GM21423 (cell line): ENCODE measurements around the gene KLHL17.

Experiments
- ATAC-seq: cut with Tn5 transposase; IDR thresholded peaks from one replicate; pipeline ENCODE4 v1.9.1; 2021; ENCODE audit warnings: mild to moderate bottlenecking, moderate library complexity; ENCODE audit not compliant: unreplicated experiment

Gene KLHL17

DNA sequence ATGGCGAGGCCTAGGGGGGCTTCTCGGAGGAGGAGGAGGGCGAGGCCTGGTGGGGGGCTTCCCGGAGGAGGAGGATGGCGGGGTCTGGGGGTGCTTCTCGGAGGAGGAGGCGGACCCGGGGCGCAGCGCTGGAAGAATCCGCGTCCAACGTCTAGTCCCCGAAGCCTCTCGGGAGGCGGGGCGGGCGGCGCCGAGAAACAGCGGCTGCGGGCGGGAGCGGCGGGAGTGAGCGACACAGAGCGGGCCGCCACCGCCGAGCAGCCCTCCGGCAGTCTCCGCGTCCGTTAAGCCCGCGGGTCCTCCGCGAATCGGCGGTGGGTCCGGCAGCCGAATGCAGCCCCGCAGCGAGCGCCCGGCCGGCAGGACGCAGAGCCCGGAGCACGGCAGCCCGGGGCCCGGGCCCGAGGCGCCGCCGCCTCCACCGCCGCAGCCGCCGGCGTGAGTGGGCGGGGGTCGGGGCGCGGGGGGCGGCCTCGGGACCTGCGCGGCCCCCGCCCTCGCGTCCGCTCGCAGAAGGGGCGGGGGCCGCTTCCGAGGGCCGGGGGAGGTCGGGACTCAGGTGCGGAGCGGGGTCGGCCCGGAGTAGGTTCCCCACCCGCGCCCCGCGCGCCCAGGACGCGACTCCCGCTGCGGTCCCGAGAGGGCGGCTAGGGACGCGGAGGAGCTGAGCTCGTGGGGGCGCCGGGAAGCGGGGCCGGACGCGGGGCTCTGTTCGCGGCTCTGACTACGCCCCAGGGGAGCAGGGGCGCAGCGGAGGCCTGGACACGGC, at the start of gene KLHL17:
Gene KLHL17 (plus strand): TSS at position 222 of the 769 bp plus-strand sequence. CDS start 110 bp downstream, at position 332.
- ATAC-seq: no peak

DNA sequence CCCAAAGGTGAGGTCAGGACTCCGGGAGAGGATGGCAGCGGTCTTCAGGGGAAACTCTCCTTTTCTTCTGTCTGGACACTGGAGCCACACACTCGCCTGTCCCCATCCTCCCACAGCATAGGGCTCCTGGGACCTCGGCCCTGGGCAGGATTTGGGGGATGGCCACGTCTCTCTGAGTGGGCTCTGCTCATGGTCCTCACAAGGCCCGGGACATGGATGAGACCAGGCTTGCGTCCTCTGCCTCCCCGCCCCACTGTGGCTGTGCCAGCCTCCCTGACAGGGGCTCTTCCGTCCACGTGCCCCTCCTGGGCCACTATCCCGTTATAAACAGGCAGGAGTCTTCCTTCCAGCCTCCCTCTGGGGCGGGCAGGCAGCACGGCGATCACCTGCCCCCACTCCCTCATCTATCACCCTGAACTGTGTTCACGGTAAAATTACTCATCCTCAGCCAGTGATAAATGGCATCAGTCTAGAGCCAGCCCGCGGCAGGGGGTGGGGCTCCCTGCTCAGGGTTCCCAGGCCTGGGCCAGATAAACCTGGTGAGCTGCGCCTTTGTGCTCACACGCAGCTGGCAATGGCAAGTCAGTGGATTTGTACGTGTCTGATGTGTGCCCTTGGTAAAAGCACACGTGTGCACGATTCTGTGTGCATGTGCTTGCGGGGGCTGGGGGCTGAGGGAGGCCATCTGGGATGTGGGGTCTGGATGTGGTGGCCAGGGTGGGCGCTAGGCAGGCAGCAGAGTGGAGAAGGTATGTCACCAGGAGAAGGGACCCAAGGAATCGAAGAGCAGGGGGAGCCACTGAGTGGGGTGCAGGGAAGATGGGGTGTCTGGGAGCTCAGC, 49.3 kb upstream of the KLHL17 start:
- no peak for ATAC-seq

DNA sequence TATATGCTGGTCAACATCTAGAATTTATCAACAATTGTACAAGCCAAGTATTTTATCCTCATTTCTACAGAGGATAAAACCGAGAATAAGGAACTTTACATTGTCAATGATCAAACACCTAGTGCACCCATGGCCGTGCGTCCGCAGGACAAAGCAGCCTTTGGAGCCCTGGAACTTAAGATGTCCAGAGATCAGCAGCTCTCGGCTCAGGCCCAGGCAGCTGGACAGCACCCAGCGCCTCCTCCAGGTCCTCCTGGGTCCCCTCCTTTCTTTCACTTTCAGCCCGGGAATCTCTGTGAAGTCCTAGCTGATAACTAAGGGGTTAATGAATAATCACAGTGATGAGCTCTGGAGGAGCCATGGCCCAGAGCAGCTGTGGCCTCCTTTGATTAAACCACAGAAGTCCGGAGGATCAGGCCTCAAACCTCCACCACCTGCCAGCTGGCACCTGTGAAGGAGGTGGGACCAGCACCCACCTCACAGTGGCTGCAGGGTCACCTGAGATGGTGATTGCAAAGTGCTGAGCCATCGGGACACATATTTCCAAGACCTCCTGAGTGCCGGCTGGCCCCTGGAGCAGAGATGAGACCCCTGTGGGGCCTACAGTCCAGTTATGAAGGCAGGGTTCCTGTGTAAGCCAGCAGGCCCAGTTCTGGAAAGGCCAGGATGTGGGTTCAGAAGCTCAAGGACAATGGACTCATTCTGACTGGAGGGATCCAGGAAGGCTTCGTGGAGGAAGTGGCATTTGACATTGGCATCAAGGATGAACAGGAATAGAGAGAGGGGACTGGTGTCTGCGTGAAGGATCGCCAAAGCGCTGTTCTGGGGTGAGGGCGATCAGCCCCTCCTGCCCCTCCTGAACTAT, 48.3 kb upstream of the KLHL17 start:
- no peak for ATAC-seq

DNA sequence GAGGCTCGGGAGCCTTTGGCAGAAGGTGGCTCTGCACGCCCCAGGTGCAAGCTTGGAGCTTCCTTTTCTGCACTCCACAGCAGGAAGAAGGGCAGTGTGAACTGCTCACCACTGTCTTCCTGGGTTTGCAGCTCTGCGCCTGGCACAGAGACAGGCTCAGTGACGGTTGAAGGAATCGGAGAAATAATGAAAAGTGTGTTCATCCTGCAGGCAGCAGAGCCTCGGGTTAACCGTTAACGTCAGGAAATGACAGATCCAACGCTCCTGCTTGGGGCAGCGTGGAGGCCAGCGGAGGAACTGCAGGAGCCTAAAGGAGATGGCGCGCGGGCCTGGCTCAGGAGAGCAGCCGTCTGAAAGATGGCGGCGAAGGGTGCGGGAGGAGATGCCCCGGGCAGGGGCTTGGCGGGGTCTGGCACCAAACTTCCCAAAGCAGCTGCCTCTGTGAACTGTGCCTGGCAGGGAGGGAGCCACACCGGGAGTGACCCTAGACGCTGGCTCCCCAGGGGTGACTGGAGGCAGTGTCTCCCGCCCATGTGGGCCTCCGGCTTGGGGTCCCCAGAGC, 47.6 kb upstream of the KLHL17 start:
- no peak for ATAC-seq

DNA sequence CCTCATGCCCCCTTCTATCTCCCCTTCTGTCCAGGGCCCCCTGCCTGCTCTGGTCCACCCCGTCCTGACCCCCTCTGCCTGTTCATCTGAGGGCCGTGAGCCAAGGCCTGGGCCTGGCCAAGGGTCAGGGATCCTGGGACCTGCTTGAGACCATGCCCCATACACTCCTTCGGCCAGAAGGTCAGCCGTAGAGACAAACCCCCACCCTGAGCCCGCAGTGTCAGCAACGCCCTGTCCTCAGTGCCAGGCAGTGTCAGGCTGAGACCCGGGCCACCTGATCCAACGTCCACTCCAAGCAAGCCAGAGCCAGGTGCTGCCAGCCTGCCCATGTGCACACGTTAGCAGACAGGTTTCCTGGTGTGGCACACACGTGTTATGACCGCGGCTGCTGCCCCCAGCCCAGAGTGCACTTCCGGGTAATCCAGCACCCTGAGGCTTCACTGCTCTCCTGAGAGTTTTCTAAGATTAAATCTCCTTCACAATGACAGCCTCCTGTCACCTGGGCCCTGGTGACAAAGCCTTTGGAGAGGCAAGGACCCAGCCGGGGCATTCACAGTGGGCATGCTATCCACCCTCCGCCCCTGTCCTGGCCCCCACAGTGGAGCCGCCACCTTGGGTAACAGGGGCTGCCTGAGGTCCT, 46.8 kb upstream of the KLHL17 start:
- ATAC-seq: no peak

DNA sequence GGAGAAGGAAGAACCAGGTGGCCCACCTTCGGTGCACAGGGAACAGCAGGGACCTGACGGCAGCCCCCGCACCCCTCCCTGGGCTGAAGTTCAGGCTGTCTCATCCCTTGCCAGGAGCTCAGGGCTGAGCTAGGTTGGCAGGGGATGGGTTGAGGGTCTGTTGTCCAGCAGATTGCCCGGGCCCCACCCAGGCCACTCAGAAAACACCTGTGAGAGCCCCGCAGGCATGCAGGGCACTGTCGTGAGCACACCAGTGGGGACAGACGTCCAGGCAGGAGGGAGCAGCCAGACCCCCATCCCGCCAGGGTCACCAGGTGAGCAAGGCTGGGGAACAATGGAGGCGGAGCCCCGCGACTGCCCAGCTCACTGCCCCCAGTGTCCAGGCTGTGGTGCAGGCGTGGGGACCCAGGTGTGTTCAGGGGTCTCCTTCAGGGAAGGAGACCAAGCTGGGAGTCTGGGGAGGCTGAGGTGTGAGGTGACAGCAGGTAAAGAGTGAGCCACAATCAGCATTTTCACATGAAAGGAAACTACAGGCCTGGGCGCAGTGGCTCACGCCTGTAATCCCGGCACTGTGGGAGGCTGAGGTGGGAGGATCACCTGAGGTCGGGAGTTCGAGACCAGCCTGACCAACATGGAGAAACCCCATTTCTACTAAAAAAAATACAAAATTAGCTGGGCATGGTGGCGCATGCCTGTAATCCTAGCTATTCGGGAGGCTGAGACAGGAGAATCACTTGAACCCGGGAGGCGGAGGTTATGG, 46.1 kb upstream of the KLHL17 start:
- no peak for ATAC-seq

DNA sequence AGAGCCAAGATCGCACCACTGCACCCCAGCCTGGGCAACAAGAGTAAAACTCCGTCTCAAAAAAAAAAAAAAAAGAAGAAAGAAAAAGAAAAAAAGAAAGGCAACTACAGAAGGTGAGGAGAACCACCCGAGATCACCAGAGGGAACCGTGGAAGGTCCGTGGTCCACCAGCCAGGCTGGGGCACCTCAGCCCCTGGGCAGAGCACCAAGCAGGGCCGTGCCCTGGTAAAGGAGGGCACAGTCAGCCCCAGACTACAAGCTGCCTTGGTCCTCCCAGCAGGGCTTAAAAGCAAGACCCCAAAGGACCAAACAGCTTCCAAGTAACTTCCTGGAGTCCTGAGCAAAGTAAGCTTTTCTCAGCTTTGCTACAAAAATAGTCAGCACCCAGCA, 45.5 kb upstream of the KLHL17 start:
- ATAC-seq: no peak

DNA sequence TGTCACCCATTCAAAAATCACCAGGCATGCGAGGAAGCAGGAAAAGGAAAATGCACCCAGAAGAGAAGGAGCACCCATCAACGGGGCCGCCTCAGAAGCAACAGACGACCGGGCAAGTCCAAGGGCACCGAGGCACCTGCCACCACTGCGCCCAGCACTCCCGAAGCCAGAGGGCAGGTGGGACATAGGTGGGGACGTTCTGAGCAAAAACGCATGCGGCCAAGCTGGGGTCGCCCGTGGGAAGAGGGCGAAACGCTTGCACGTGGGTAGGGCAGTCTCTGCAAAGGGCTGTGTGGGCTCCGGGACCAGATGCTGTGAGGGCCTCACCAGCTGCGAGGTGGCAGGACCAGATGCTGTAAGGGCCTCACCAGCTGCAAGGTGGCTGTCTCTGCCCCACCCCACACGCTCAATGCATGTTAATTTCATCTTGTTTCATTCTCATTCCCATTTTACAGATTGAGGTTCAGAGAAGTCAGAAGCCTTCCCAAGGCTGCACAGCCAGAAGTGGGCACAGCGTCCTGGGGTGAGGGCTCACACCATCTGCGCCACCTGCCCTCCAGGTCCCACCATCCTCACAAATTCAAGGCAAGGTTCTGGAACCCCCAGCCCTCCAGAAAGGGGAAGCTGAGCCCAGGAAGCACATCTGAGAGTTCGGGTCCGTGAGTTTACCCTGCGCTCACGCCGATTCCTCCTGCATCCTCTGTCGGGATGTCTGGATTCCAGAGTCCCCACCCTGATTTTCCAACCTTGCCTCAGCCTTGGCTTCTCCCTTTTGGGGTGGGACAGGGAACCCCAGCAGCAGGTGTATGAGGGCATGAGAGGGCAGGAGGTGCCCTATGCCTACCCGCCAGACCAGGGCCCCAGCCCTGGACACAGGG, 44.9 kb upstream of the KLHL17 start:
- ATAC-seq: no peak

DNA sequence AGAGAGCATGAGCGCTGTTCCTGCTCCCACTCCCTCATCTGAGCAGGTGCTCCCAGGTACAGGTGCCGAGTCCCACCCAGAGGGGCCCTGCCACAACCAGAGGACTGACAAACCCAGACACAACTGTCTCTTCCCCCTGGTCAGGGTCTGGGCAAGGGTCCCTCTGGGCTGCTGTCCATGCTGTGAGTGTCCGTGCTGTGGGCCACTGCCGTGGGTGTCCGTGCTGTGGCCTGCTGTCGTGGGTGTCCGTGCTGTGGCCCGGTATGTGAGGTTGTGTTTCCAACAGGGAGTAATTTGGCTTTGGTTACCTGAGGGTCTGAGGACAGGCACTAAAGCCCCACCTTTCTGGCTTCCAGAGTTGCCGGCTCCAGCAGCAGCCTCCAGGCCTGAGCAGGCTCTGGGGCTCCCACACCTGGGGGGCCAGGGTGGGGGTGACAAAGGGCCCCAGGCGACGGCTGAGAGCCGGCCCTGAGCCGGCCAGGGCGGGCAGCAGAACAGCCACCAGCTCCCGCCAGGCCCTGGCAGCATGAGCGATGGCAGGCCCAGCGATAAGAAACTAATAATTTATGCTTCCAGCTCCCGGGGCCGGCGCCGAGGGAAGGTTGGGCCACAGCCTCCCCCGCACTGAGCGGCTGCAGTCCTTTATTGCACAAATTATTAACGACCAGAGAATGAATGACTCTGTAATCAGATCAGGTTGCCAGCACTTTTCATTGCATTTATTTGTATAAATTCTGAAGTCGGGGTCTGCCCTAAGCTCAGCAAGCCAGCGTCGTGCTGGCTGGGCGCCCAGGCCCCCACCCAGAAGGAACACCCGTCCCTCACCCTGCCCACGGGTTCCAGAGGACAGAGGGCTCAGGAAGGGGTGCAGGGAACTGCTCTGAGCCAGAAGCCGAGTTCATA, 44.0 kb upstream of the KLHL17 start:
- no peak for ATAC-seq

DNA sequence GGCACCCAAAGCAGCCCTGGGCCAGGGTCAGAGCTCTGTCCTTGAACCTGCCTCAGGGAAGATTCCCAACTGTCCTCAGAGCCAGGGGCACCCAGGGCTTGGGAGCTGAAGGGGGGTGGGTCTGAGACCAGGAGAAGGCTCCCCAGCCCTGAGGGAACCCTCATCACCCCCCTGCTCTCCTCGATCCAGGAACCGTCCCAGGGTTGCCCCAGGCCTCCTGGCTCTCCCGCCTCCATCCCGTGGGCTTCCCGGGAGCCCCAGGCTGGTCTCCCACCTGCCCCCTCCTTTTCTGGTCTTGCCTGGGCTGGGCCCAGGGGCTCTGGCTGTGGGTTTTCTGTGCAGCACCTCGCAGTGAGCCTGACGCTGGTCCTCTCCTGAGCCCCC, 43.3 kb upstream of the KLHL17 start:
- ATAC-seq: no peak

DNA sequence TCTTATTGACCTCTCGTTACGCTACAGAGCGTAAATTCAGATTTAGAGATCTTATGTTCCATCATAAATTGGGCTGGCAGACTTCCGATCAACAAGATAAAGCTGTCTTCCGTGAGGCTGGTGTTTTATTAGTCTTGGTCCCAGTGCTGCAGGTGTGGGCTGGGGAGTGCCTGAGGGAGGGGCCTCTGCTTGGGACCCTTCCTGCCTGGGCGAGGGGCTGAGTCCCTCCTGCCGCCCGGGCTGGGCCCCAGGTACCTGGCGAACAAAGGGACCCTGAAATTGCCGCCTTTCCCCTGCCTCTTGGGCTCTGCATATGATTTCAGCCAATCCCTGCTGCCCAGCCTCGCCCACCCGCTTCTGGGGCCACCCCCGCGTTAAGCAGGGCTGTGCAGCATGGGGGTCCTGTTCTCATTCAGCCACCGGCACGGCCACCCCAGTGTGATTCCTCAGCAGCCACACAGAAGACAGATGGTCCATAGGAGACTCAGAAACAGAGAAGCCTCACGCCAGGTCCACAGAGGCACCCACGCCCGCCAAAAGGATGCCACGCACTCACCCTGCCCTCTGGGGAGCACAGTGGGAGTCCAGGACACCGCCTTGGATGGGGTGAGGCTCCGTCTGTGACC, 42.8 kb upstream of the KLHL17 start:
- ATAC-seq: no peak

DNA sequence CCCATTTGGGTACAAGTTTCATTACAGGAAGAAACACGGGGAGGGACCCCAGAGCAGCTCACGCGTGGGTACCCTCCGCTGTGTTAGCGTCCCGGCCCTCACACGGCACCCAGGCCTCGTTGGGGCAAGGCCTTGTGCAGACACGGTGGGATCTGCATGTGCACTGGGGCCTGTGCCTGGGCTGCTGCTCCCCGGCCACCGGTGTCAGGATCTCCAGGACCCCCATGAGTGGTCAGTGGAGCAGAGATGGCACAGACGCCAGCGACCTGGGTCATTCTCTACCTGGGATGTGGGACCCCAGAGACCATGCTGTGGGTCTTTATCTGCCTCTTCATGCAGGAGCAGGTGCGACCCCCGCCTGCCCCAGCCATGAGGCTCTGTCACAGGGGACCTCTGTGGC, 42.0 kb upstream of the KLHL17 start:
- no peak for ATAC-seq

DNA sequence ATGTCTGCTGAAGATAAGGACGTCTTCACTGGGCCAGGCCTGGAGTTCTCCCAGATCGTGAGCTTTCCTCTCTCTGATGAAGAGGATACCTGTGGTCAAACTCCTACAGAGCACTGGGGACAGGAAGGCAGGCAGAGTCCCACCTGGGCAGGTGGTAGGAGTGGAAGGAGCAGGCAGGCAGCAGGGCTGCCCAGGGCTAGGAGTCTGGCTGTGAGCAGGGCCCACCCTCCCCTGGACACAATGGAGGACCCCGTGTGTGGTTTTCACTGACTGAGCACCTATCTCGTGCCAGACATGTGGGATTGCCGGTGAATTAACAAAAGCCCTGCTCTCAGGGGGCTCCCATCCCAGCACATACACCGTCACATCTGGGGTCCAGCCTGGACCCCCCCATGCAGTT, 41.5 kb upstream of the KLHL17 start:
- ATAC-seq: no peak

DNA sequence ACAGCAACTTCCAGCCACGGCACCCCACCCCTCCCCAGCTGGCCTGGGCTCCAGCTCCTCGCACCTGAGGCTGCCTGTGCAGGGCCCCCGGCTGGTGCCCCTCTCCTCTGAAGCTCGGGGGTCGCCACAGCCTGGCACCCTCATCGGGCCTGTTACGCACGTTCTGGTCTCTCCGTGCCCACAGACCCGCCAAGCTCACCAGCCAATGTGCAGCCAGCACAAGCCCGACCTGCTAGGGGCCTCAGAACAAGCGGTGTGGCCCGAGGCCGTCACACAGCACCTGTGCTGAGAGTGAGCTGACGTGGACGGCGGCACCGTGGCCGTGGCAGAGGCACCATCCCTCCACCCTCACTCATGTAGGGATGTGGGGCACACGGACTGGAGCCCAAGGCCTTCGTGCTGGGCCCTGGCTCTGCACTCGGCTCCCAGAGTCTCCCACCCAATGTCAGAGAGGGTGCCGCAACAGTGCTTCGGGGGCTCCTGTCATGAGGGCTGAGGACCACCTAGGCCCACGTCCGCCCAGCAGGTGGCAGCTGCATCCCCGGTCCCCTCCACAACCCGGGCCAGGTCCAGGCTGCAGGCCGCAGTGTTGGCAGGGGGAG, 41.0 kb upstream of the KLHL17 start:
- ATAC-seq: no peak

DNA sequence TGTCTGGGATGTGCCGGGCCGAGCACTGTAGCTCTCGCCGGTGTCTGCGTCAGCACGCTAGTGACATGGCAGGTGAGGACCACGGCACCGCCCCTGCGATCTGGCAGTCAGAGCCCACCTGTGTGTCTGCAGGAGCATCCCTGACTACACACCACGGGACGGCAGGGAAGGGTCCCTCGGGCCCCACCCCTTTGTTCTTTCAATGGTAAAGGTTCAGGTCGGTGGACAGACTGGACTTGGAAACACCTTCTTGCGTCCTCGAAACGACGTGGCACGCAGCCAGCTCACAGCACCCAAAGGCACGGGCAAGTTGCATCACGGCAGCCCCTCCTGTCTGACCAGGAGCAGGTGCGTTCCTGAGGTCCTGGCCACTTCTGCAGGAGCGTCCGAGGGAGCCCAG, 40.4 kb upstream of the KLHL17 start:
- no peak for ATAC-seq

DNA sequence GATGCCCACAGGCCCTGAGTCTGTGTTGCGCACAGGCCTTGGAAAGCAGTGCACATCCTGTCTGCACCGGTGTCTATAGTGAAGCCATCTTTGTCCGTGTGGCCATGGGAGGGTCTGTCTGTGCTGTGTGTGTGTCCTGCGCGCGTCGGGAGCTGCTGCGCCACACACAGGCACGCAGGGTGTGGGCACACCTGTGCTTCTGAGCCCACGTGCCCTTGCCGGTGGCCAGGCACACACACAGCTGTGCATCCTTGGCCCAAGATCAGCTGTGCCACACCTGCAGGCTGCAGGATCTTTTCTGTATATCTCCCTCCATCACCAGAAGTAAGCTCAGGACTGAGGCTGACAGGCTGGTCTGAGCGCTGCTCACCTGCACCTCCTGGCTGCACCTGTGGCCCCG, 39.9 kb upstream of the KLHL17 start:
- no peak for ATAC-seq
